Measurements from ENCODE around the gene CNTNAP2. TPM values are rescaled to one million over a fixed set of nuclear protein-coding genes. Genes with fewer than 3 reads are reported as not detected.

CNTNAP2 gene
- total and polyA plus RNA-seq, 3 experiments from 2014 or later, result not detected

DNA sequence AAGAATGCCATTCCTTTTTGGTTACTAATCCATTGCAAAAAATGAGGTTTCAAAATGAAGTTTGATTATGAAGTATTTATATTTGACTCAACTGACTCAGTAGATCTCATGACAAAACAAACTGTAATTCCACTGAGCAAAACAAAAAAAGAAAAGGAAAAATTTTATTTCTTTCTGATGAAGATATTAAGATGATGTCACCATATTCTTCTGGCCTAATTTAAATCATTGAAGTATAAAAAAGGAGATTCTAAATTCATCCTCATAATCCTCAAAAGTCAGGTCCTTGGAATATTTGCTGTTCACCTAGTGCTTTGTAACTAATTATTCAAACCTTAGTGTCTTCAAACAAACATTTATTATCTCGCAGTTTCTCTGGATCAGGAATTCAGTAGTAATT, 1183.7 kb downstream of the CNTNAP2 start:
- Histone ChIP-seq H3K4me3 (ENCODE audit: low read length) (no peak overlapping the region), H3K9me3 (ENCODE audit: low read length) (no peaks in the 10 kb centered on the region), H3K36me3 (ENCODE audit: insufficient read depth, low read length) (no peaks in the 10 kb centered on the region), H3K4me1 (ENCODE audit: insufficient read depth, low read length) (no peaks in the 10 kb centered on the region), H3K27ac (ENCODE audit: low read depth, low read length) (no peak overlapping the region), H3K27me3 (ENCODE audit: insufficient read depth, low read length, poor library complexity, severe bottlenecking) (no peaks in the 10 kb centered on the region)
- ChIA-PET POLR2A (no interaction called here), CTCF (no interaction called here)
- Mint-ChIP-seq H3K36me3 (no peaks in the 10 kb centered on the region), H3K4me3 (no peak overlapping the region), H3K4me1 (no peaks in the 10 kb centered on the region), H3K9me3 (peaks cover 0 to 25% (median 5%) of the 10 kb centered on the region in 5 donors), H3K27me3 (no peaks in the 10 kb centered on the region), H3K27ac (no peak overlapping the region)
- no peak for DNase-seq

DNA sequence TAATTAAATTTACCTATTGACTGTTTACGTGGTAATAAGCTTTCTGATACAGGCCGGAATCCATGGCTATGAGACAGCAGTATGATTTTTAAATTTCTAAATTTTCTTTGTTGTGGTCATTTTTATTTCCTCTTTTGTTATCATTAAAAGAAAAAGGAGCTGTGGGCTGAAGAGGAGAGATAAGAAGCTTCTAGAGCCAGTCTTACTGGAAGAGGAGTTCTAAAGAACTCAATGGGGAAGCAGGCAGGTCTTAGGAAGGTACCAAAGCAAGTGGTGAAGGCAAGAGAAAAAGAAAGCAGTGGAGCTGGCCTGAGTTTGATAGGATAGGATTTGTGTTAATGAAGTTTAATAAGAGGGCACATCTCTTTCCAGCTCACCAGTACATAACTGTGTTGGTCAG, 1187.8 kb downstream of the CNTNAP2 start:
- no peaks in the 10 kb centered on the region for H3K36me3 Mint-ChIP-seq
- peaks cover 3 to 24% (median 5%) of the 10 kb centered on the region in 5 donors for H3K9me3 Mint-ChIP-seq
- POLR2A ChIA-PET, result no interaction called here
- DNase-seq, result no peak
- Histone ChIP-seq H3K4me3 (ENCODE audit: low read length) (no peak overlapping the region), H3K9me3 (ENCODE audit: low read length) (no peaks in the 10 kb centered on the region), H3K4me1 (ENCODE audit: insufficient read depth, low read length) (no peaks in the 10 kb centered on the region), H3K36me3 (ENCODE audit: insufficient read depth, low read length) (no peaks in the 10 kb centered on the region), H3K27ac (ENCODE audit: low read depth, low read length) (no peak overlapping the region), H3K27me3 (ENCODE audit: insufficient read depth, low read length, poor library complexity, severe bottlenecking) (no peaks in the 10 kb centered on the region)
- H3K27ac Mint-ChIP-seq, result no peak overlapping the region
- no peak overlapping the region for H3K4me3 Mint-ChIP-seq
- no peaks in the 10 kb centered on the region for H3K4me1 Mint-ChIP-seq
- no peaks in the 10 kb centered on the region for H3K27me3 Mint-ChIP-seq
- CTCF ChIA-PET, result no interaction called here

- H3K4me1 Mint-ChIP-seq, result no peaks in the 10 kb centered on the region
These were observed 1189.2 kb downstream of the CNTNAP2 start for GRCh38 chr7:147305827-147306226.

GRCh38 chr7:147308539-147308938, 1191.9 kb downstream of the CNTNAP2 start:
- Histone ChIP-seq H3K9me3 (ENCODE audit: low read length) (no peaks in the 10 kb centered on the region), H3K4me3 (ENCODE audit: low read length) (no peak overlapping the region), H3K36me3 (ENCODE audit: insufficient read depth, low read length) (no peaks in the 10 kb centered on the region), H3K27ac (ENCODE audit: low read depth, low read length) (no peak overlapping the region), H3K4me1 (ENCODE audit: insufficient read depth, low read length) (no peaks in the 10 kb centered on the region), H3K27me3 (ENCODE audit: insufficient read depth, low read length, poor library complexity, severe bottlenecking) (no peaks in the 10 kb centered on the region)
- Mint-ChIP-seq H3K27me3 (no peaks in the 10 kb centered on the region), H3K36me3 (no peaks in the 10 kb centered on the region), H3K27ac (no peak overlapping the region), H3K4me1 (no peaks in the 10 kb centered on the region), H3K4me3 (no peak overlapping the region), H3K9me3 (peaks cover 3 to 29% (median 7%) of the 10 kb centered on the region in 5 donors)
- CTCF ChIA-PET, result no interaction called here
- no peak for DNase-seq
- POLR2A ChIA-PET, result no interaction called here

More at GRCh38 chr7:147305827-147306226, 1189.2 kb downstream of the CNTNAP2 start:
- Histone ChIP-seq H3K27ac (ENCODE audit: low read depth, low read length) (no peak overlapping the region), H3K9me3 (ENCODE audit: low read length) (no peaks in the 10 kb centered on the region), H3K4me3 (ENCODE audit: low read length) (no peak overlapping the region), H3K4me1 (ENCODE audit: insufficient read depth, low read length) (no peaks in the 10 kb centered on the region), H3K27me3 (ENCODE audit: insufficient read depth, low read length, poor library complexity, severe bottlenecking) (no peaks in the 10 kb centered on the region), H3K36me3 (ENCODE audit: insufficient read depth, low read length) (no peaks in the 10 kb centered on the region)
- ChIA-PET POLR2A (no interaction called here), CTCF (no interaction called here)
- H3K4me3 Mint-ChIP-seq, result no peak overlapping the region
- H3K9me3 Mint-ChIP-seq, result peaks cover 0 to 25% (median 5%) of the 10 kb centered on the region in 5 donors
- no peaks in the 10 kb centered on the region for H3K27me3 Mint-ChIP-seq
- no peak overlapping the region for H3K27ac Mint-ChIP-seq
- no peak for DNase-seq
- no peaks in the 10 kb centered on the region for H3K36me3 Mint-ChIP-seq

- H3K36me3 Mint-ChIP-seq, result no peaks in the 10 kb centered on the region
- no peaks in the 10 kb centered on the region for H3K4me1 ChIP-seq (ENCODE audit: insufficient read depth, low read length)
- H3K9me3 ChIP-seq (ENCODE audit: low read length), result no peaks in the 10 kb centered on the region
- H3K4me3 ChIP-seq (ENCODE audit: low read length), result no peak overlapping the region
- H3K27ac ChIP-seq (ENCODE audit: low read depth, low read length), result no peak overlapping the region
- H3K4me1 Mint-ChIP-seq, result no peaks in the 10 kb centered on the region
- no peaks in the 10 kb centered on the region for H3K27me3 ChIP-seq (ENCODE audit: insufficient read depth, low read length, poor library complexity, severe bottlenecking)
- no peak overlapping the region for H3K4me3 Mint-ChIP-seq
- H3K27me3 Mint-ChIP-seq, result no peaks in the 10 kb centered on the region
- ChIA-PET POLR2A (no interaction called here), CTCF (no interaction called here)
- H3K36me3 ChIP-seq (ENCODE audit: insufficient read depth, low read length), result no peaks in the 10 kb centered on the region
- DNase-seq, result no peak
- H3K9me3 Mint-ChIP-seq, result peaks cover 5 to 27% (median 7%) of the 10 kb centered on the region in 5 donors
- no peak overlapping the region for H3K27ac Mint-ChIP-seq
These were observed 1194.7 kb downstream of the CNTNAP2 start for GRCh38 chr7:147311336-147311735.

DNA sequence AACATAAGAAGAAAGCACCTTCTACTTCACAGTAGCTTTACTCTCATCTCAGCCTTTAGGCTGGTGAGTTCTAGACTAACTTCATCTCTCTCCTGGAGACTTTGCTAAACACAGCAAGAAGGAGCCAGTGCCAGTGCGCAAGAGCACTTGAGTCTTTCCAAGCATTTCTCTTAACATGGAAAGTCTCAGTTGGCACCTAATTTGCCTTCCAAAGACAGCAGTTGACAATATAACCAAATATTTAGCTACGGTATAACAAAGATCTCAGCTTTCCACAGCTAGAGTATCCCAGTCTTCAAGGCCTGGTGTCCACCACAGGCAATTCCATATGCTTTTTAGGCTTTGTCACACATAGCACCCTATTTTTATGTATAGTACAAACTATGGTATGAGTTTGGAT, 1204.9 kb downstream of the CNTNAP2 start:
- CTCF ChIA-PET, result no interaction called here

GRCh38 chr7:147332988-147333387, 1216.4 kb downstream of the CNTNAP2 start:
- Mint-ChIP-seq H3K27me3 (peaks cover 0 to 1% of the 10 kb centered on the region in 2 donors), H3K36me3 (no peaks in the 10 kb centered on the region), H3K4me3 (no peak overlapping the region), H3K27ac (no peak overlapping the region), H3K9me3 (peaks cover 7 to 21% (median 10%) of the 10 kb centered on the region in 5 donors), H3K4me1 (no peaks in the 10 kb centered on the region)
- POLR2A ChIA-PET, result no interaction called here
- H3K27me3 ChIP-seq (ENCODE audit: insufficient read depth, low read length, poor library complexity, severe bottlenecking), result no peaks in the 10 kb centered on the region
- H3K27ac ChIP-seq (ENCODE audit: low read depth, low read length), result no peak overlapping the region
- CTCF ChIA-PET, result no interaction called here
- H3K9me3 ChIP-seq (ENCODE audit: low read length), result no peaks in the 10 kb centered on the region
- H3K36me3 ChIP-seq (ENCODE audit: insufficient read depth, low read length), result no peaks in the 10 kb centered on the region
- no peak for DNase-seq
- H3K4me3 ChIP-seq (ENCODE audit: low read length), result no peak overlapping the region
- no peaks in the 10 kb centered on the region for H3K4me1 ChIP-seq (ENCODE audit: insufficient read depth, low read length)

More for the DNA sequence above, 1204.9 kb downstream of the CNTNAP2 start:
- Mint-ChIP-seq H3K9me3 (peaks cover 0 to 11% (median 4%) of the 10 kb centered on the region in 5 donors), H3K36me3 (no peaks in the 10 kb centered on the region), H3K4me1 (no peaks in the 10 kb centered on the region), H3K27me3 (no peaks in the 10 kb centered on the region), H3K27ac (no peak overlapping the region), H3K4me3 (no peak overlapping the region)
- Histone ChIP-seq H3K27me3 (ENCODE audit: insufficient read depth, low read length, poor library complexity, severe bottlenecking) (no peaks in the 10 kb centered on the region), H3K4me3 (ENCODE audit: low read length) (no peak overlapping the region), H3K4me1 (ENCODE audit: insufficient read depth, low read length) (no peaks in the 10 kb centered on the region), H3K9me3 (ENCODE audit: low read length) (no peaks in the 10 kb centered on the region), H3K27ac (ENCODE audit: low read depth, low read length) (no peak overlapping the region), H3K36me3 (ENCODE audit: insufficient read depth, low read length) (no peaks in the 10 kb centered on the region)
- POLR2A ChIA-PET, result no interaction called here
- DNase-seq, result no peak

GRCh38 chr7:147363101-147363500, 1246.5 kb downstream of the CNTNAP2 start:
- ChIA-PET POLR2A (no interaction called here), CTCF (no interaction called here)
- Mint-ChIP-seq H3K27ac (no peak overlapping the region), H3K36me3 (no peaks in the 10 kb centered on the region), H3K9me3 (peaks cover 4 to 18% (median 9%) of the 10 kb centered on the region in 5 donors), H3K4me1 (no peaks in the 10 kb centered on the region), H3K27me3 (no peaks in the 10 kb centered on the region), H3K4me3 (no peak overlapping the region)
- H3K4me1 ChIP-seq (ENCODE audit: insufficient read depth, low read length), result no peaks in the 10 kb centered on the region
- no peak for DNase-seq
- H3K27ac ChIP-seq (ENCODE audit: low read depth, low read length), result no peak overlapping the region
- H3K27me3 ChIP-seq (ENCODE audit: insufficient read depth, low read length, poor library complexity, severe bottlenecking), result no peaks in the 10 kb centered on the region
- H3K4me3 ChIP-seq (ENCODE audit: low read length), result no peak overlapping the region
- H3K9me3 ChIP-seq (ENCODE audit: low read length), result no peaks in the 10 kb centered on the region
- no peaks in the 10 kb centered on the region for H3K36me3 ChIP-seq (ENCODE audit: insufficient read depth, low read length)

GRCh38 chr7:147376192-147376591, 1259.6 kb downstream of the CNTNAP2 start:
- ChIA-PET CTCF (no interaction called here), POLR2A (no interaction called here)
- no peaks in the 10 kb centered on the region for H3K36me3 ChIP-seq (ENCODE audit: insufficient read depth, low read length)
- Mint-ChIP-seq H3K27me3 (no peaks in the 10 kb centered on the region), H3K4me1 (no peaks in the 10 kb centered on the region), H3K36me3 (no peaks in the 10 kb centered on the region), H3K27ac (no peak overlapping the region), H3K4me3 (no peak overlapping the region), H3K9me3 (peaks cover 2 to 16% (median 2%) of the 10 kb centered on the region in 5 donors)
- H3K27ac ChIP-seq (ENCODE audit: low read depth, low read length), result no peak overlapping the region
- no peaks in the 10 kb centered on the region for H3K9me3 ChIP-seq (ENCODE audit: low read length)
- no peaks in the 10 kb centered on the region for H3K4me1 ChIP-seq (ENCODE audit: insufficient read depth, low read length)
- H3K27me3 ChIP-seq (ENCODE audit: insufficient read depth, low read length, poor library complexity, severe bottlenecking), result no peaks in the 10 kb centered on the region
- H3K4me3 ChIP-seq (ENCODE audit: low read length), result no peak overlapping the region
- no peak for DNase-seq

All from CD8-positive, alpha-beta memory T cell (primary cell).